Adrenal gland (tissue), 12 donors: ENCODE measurements around the gene ZNF382. TPM values are rescaled to one million over a fixed set of nuclear protein-coding genes. Genes with fewer than 3 reads are reported as not detected.
A peak's percentile ranks its signal among the peaks of the same experiment; 100 is the strongest.

Experiments used
- DNase-seq, 7 donors: peaks; one replicate each; pipeline ENCODE4 v3.0.0-alpha.2; 2019 to 2020
- H3K27ac ChIP-seq, 5 donors: fragments of 200-600 bp; sonication (generic) in 4 of 5; 1 replicate in 3 of 5; 2 replicates in 2 of 5; pipeline versions ENCODE4 v1.5.1 to v1.8.0; 2016 to 2020; ENCODE audit warnings: mild to moderate bottlenecking in 1 of 5
- H3K27me3 ChIP-seq: fragments of 200-600 bp; 2 replicates; pipeline ENCODE4 v1.8.0; 2021
- H3K36me3 ChIP-seq, 2 donors: fragments of 200-600 bp; replicated peaks in 1 of 2; 1 replicate in 1 of 2; 2 replicates in 1 of 2; pipeline versions ENCODE4 v1.5.1 to v1.8.0; 2018 to 2022
- H3K4me1 ChIP-seq, 2 donors: fragments of 200-600 bp; replicated peaks in 1 of 2; 1 replicate in 1 of 2; 2 replicates in 1 of 2; pipeline versions ENCODE4 v1.5.1 to v1.8.0; 2018 to 2021
- H3K4me3 ChIP-seq, 4 donors: fragments of 200-600 bp; sonication (generic) in 3 of 4; one replicate each; pipeline ENCODE4 v1.5.1; 2016 to 2018
- H3K9me3 ChIP-seq, 3 donors: fragments of 200-600 bp; sonication (generic) in 1 of 3; replicated peaks in 1 of 3; 1 replicate in 2 of 3; 2 replicates in 1 of 3; pipeline versions ENCODE4 v1.5.1 to v1.8.0; 2016 to 2021
- CTCF ChIP-seq, 6 experiments: fragments of 450-650 bp in 4 of 6; fragments of 200-600 bp in 2 of 6; sonication (generic) in 1 of 6; IDR thresholded peaks; 1 replicate in 5 of 6; 2 replicates in 1 of 6; pipeline versions ENCODE4 v1.5.1 to v1.8.0; 2016 to 2021; ENCODE audit warnings: antibody characterized with exemption in 6 of 6, mild to moderate bottlenecking in 2 of 6, moderate library complexity in 1 of 6
- POLR2A ChIP-seq, 2 donors: fragments of 450-650 bp; IDR thresholded peaks; one replicate each; pipeline ENCODE4 v1.6.1; 2017; ENCODE audit warnings: antibody characterized with exemption in 2 of 2, mild to moderate bottlenecking in 2 of 2, moderate library complexity in 1 of 2
- WGBS, 4 donors: extraction: QIAGEN DNeasy Blood & Tissue Kit in 2 of 4; methylation state at CpG; one replicate each; pipeline versions ENCODE4 v1.1.5 to v1.1.7; 2013 to 2017; 5-methylcytosine and 5-hydroxymethylcytosine counted together
- intact Hi-C, 2 donors: fragments of 100-400 bp; cut with DNase I; formaldehyde crosslinking; loops; one replicate each; pipeline versions ENCODE4 v1.14.1 to v1.15.0; 2022 to 2023
- polyA plus RNA-seq, 3 donors: library from polyadenylated mRNA; stranded (reverse); fragments of 200-250 nt in 2 of 3; fragments of 350-450 nt in 1 of 3; fragmentation: Illumina TruSeq in 1 of 3; extraction: RNeasy Lipid Tissue Mini Kit (QIAGEN cat#74804) in 1 of 3; gene quantifications; one replicate each; pipeline ENCODE4 v1.2.3, GENCODE V29; 2013 to 2014
- total RNA-seq, 9 donors: library from RNA; depleted of rRNA in 4 of 9; stranded (reverse); fragments of >200 nt in 4 of 9; fragments of 120-200 nt in 1 of 9; fragmentation: NEBNext Ultra II Directional in 1 of 9; extraction: Animal tissue kit (Norgen Biotek cat#: 25700) in 1 of 9; gene quantifications; one replicate each; pipeline versions ENCODE4 v1.1.0 to v1.2.4, GENCODE V29; 2013 to 2023
- donor health status: healthy with polysubstance abuse.
- donor health status: Bipolar disorder and iron deficiency.
- donor health status: DM: yes; HTN: yes; CAD: no.
- donor health status: DM: no; HTN: no; CAD: no.
- donor health status: DM: no; HTN: no; CAD: no.
- donor health status: DM: yes; HTN: yes; CAD: no.

The ZNF382 gene
- total and polyA plus RNA-seq, 12 donors, result 2.8 to 20.2 (median 9.8) TPM

- DNase-seq, result no peak
- H3K36me3 ChIP-seq, result peaks cover 0 to 6% of the 10 kb centered on the region in 2 donors
- peak overlapping the region in 2 of 4 donors; percentile 49 to 77 for H3K4me3 ChIP-seq
- TF ChIP-seq POLR2A (IDR thresholded peaks at IDR 0.05) (no peak), CTCF (IDR thresholded peaks at IDR 0.05) (no peak)
- H3K27me3 ChIP-seq, result no peaks in the 10 kb centered on the region
- intact Hi-C loops, result no loop called here
- H3K27ac ChIP-seq, result peak overlapping the region in 4 of 5 donors; percentile 81 to 95 (median 90)
- H3K9me3 ChIP-seq, result no peaks in the 10 kb centered on the region
- H3K4me1 ChIP-seq, result peaks cover 15 to 16% of the 10 kb centered on the region in 2 donors
- WGBS, 4 donors, result 0 to 3% (median 0%) methylated on average over 1 of the region's 1 CpG
Observed at GRCh38 chr19:36605877-36606478, 865 bp downstream of the ZNF382 start.

GRCh38 chr19:36627057-36627456 lies 21.9 kb downstream of the ZNF382 start:
- Histone ChIP-seq H3K27me3 (no peaks in the 10 kb centered on the region), H3K9me3 (peaks cover 0 to 85% (median 10%) of the 10 kb centered on the region in 3 donors), H3K4me3 (no peak overlapping the region), H3K27ac (no peak overlapping the region), H3K4me1 (no peaks in the 10 kb centered on the region), H3K36me3 (no peaks in the 10 kb centered on the region)
- no peak for DNase-seq
- intact Hi-C loops, result no loop called here
- 89 to 97% (median 95%) methylated on average over 5 of the region's 5 CpGs for WGBS, 4 donors
- TF ChIP-seq POLR2A (IDR thresholded peaks at IDR 0.05) (no peak), CTCF (IDR thresholded peaks at IDR 0.05) (no peak)

DNA sequence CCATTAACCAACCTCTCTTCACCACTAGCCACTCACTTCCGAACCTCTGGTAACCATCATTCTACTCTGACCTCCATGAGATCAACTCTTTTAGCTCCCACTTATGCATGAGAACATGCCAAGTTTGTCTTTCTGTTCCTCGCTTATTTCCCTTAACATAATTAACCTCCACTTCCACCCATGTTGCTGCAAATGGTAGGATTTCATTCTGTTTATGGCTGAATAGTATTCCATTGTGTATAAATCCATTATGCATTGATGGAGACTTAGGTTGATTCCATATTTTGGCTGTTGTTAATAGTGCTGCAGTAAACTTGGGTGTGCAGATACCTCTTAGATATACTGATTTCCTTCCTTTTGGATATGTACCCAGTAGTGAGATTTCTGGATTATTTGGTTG lies 30.2 kb downstream of the ZNF382 start:
- intact Hi-C loops, result loop anchor here in 1 of 2 donors (10.0 kb wide), 1 partner anchor 499 kb away; no protein-coding TSS in a partner anchor
- DNase-seq, result no peak
- no peak overlapping the region for H3K27ac ChIP-seq
- no peaks in the 10 kb centered on the region for H3K27me3 ChIP-seq
- H3K4me3 ChIP-seq, result no peak overlapping the region
- TF ChIP-seq POLR2A (IDR thresholded peaks at IDR 0.05) (no peak), CTCF (IDR thresholded peaks at IDR 0.05) (no peak)
- no peaks in the 10 kb centered on the region for H3K36me3 ChIP-seq
- 94 to 97% (median 95%) methylated on average over 2 of the region's 2 CpGs for WGBS, 4 donors
- H3K4me1 ChIP-seq, result no peaks in the 10 kb centered on the region
- peaks cover 9 to 98% (median 19%) of the 10 kb centered on the region in 3 donors for H3K9me3 ChIP-seq

- Histone ChIP-seq H3K4me3 (peak overlapping the region in 1 of 4 donors; percentile 13), H3K9me3 (peaks cover 11 to 98% (median 19%) of the 10 kb centered on the region in 3 donors), H3K27me3 (no peaks in the 10 kb centered on the region), H3K4me1 (no peaks in the 10 kb centered on the region), H3K36me3 (no peaks in the 10 kb centered on the region), H3K27ac (no peak overlapping the region)
- no peak for DNase-seq
- WGBS, 4 donors, result 89 to 98% (median 97%) methylated on average over 5 of the region's 5 CpGs
- TF ChIP-seq POLR2A (IDR thresholded peaks at IDR 0.05), result no peak
- TF ChIP-seq CTCF (IDR thresholded peaks at IDR 0.05), result no peak
- intact Hi-C loops, result loop anchor here in 1 of 2 donors (10.0 kb wide), 1 partner anchor 496 kb away; no protein-coding TSS in a partner anchor
Observed at GRCh38 chr19:36638862-36639510, 33.9 kb downstream of the ZNF382 start.
